ENCODE measurements around the gene C18orf54.

The C18orf54 gene

GRCh38 chr18:54393648-54394294 is 36.1 kb downstream of the C18orf54 start:
- Histone ChIP-seq H3K27ac (ENCODE audit: insufficient read depth in 1 of 2, low read depth in 1 of 2, low read length in 2 of 2, poor library complexity in 1 of 2, severe bottlenecking in 2 of 2) (no peak overlapping the region), H3K9me3 (ENCODE audit: control extremely low read depth in 1 of 5, control insufficient read depth in 4 of 5, insufficient read depth in 2 of 5, low read depth in 1 of 5, low read length in 4 of 5) (no peaks in the 10 kb centered on the region), H3K27me3 (replicated peaks in 2 of 5; ENCODE audit: control insufficient read depth in 4 of 5, insufficient read depth in 5 of 5, low read length in 4 of 5) (no peaks in the 10 kb centered on the region), H3K36me3 (ENCODE audit: control insufficient read depth in 4 of 4, insufficient read depth in 4 of 4, low read length in 3 of 4) (no peaks in the 10 kb centered on the region), H3K4me3 (ENCODE audit: control insufficient read depth in 1 of 7, extremely low read depth in 1 of 7, insufficient read depth in 4 of 7, low read depth in 2 of 7, low read length in 6 of 7) (no peak overlapping the region), H3K4me1 (ENCODE audit: control extremely low read depth in 1 of 4, control insufficient read depth in 4 of 4, insufficient read depth in 4 of 4, low read length in 3 of 4) (peaks cover 0 to 6% (median 5%) of the 10 kb centered on the region in 4 experiments)
- ChIA-PET POLR2A (no interaction called here), CTCF (interaction anchor here (0.6 kb wide), 1 partner anchor 589 kb away, joined by 3 read pairs; no protein-coding TSS in a partner anchor)
- WGBS (ENCODE audit: insufficient coverage), result no CpG with 5 or more reads among the region's 1 CpG
- DNase-seq, result no peak

GRCh38 chr18:54396760-54397159 is 39.1 kb downstream of the C18orf54 start:
- Histone ChIP-seq H3K9me3 (ENCODE audit: control extremely low read depth in 1 of 5, control insufficient read depth in 4 of 5, insufficient read depth in 2 of 5, low read depth in 1 of 5, low read length in 4 of 5) (no peaks in the 10 kb centered on the region), H3K4me1 (ENCODE audit: control extremely low read depth in 1 of 4, control insufficient read depth in 4 of 4, insufficient read depth in 4 of 4, low read length in 3 of 4) (no peaks in the 10 kb centered on the region), H3K36me3 (ENCODE audit: control insufficient read depth in 4 of 4, insufficient read depth in 4 of 4, low read length in 3 of 4) (no peaks in the 10 kb centered on the region), H3K27ac (ENCODE audit: insufficient read depth in 1 of 2, low read depth in 1 of 2, low read length in 2 of 2, poor library complexity in 1 of 2, severe bottlenecking in 2 of 2) (no peak overlapping the region), H3K27me3 (replicated peaks in 2 of 5; ENCODE audit: control insufficient read depth in 4 of 5, insufficient read depth in 5 of 5, low read length in 4 of 5) (no peaks in the 10 kb centered on the region), H3K4me3 (ENCODE audit: control insufficient read depth in 1 of 7, extremely low read depth in 1 of 7, insufficient read depth in 4 of 7, low read depth in 2 of 7, low read length in 6 of 7) (no peak overlapping the region)
- ChIA-PET POLR2A (no interaction called here), CTCF (no interaction called here)
- no CpG with 5 or more reads among the region's 1 CpG for WGBS (ENCODE audit: insufficient coverage)
- DNase-seq, result no peak

GRCh38 chr18:54405290-54405689 is 47.6 kb downstream of the C18orf54 start:
- no peaks in the 10 kb centered on the region for H3K36me3 ChIP-seq (ENCODE audit: control insufficient read depth in 4 of 4, insufficient read depth in 4 of 4, low read length in 3 of 4)
- ChIA-PET POLR2A (no interaction called here), CTCF (no interaction called here)

GRCh38 chr18:54411781-54412180 is 54.1 kb downstream of the C18orf54 start:
- no peaks in the 10 kb centered on the region for H3K4me1 ChIP-seq (ENCODE audit: control extremely low read depth in 1 of 4, control insufficient read depth in 4 of 4, insufficient read depth in 4 of 4, low read length in 3 of 4)
- no peak for DNase-seq
- no peaks in the 10 kb centered on the region for H3K36me3 ChIP-seq (ENCODE audit: control insufficient read depth in 4 of 4, insufficient read depth in 4 of 4, low read length in 3 of 4)
- H3K27me3 ChIP-seq (replicated peaks in 2 of 5; ENCODE audit: control insufficient read depth in 4 of 5, insufficient read depth in 5 of 5, low read length in 4 of 5), result peaks cover 0 to 3% (median 0%) of the 10 kb centered on the region in 5 experiments
- no peak overlapping the region for H3K27ac ChIP-seq (ENCODE audit: insufficient read depth in 1 of 2, low read depth in 1 of 2, low read length in 2 of 2, poor library complexity in 1 of 2, severe bottlenecking in 2 of 2)
- POLR2A ChIA-PET, result no interaction called here
- no CpG with 5 or more reads among the region's 1 CpG for WGBS (ENCODE audit: insufficient coverage)
- CTCF ChIA-PET, result no interaction called here
- no peak overlapping the region for H3K4me3 ChIP-seq (ENCODE audit: control insufficient read depth in 1 of 7, extremely low read depth in 1 of 7, insufficient read depth in 4 of 7, low read depth in 2 of 7, low read length in 6 of 7)
- H3K9me3 ChIP-seq (ENCODE audit: control extremely low read depth in 1 of 5, control insufficient read depth in 4 of 5, insufficient read depth in 2 of 5, low read depth in 1 of 5, low read length in 4 of 5), result no peaks in the 10 kb centered on the region

More at GRCh38 chr18:54405290-54405689, 47.6 kb downstream of the C18orf54 start:
- H3K27me3 ChIP-seq (replicated peaks in 2 of 5; ENCODE audit: control insufficient read depth in 4 of 5, insufficient read depth in 5 of 5, low read length in 4 of 5), result no peaks in the 10 kb centered on the region
- no peaks in the 10 kb centered on the region for H3K9me3 ChIP-seq (ENCODE audit: control extremely low read depth in 1 of 5, control insufficient read depth in 4 of 5, insufficient read depth in 2 of 5, low read depth in 1 of 5, low read length in 4 of 5)
- H3K27ac ChIP-seq (ENCODE audit: insufficient read depth in 1 of 2, low read depth in 1 of 2, low read length in 2 of 2, poor library complexity in 1 of 2, severe bottlenecking in 2 of 2), result no peak overlapping the region
- DNase-seq, result no peak
- no peak overlapping the region for H3K4me3 ChIP-seq (ENCODE audit: control insufficient read depth in 1 of 7, extremely low read depth in 1 of 7, insufficient read depth in 4 of 7, low read depth in 2 of 7, low read length in 6 of 7)
- no peaks in the 10 kb centered on the region for H3K4me1 ChIP-seq (ENCODE audit: control extremely low read depth in 1 of 4, control insufficient read depth in 4 of 4, insufficient read depth in 4 of 4, low read length in 3 of 4)

- H3K9me3 ChIP-seq (ENCODE audit: control extremely low read depth in 1 of 5, control insufficient read depth in 4 of 5, insufficient read depth in 2 of 5, low read depth in 1 of 5, low read length in 4 of 5), result no peaks in the 10 kb centered on the region
- CTCF ChIA-PET, result interaction anchor here (0.6 kb wide), 1 partner anchor 25 kb away, joined by 3 read pairs; no protein-coding TSS in a partner anchor
- 80% methylated on average over 1 of the region's 2 CpGs for WGBS (ENCODE audit: insufficient coverage)
- H3K27me3 ChIP-seq (replicated peaks in 2 of 5; ENCODE audit: control insufficient read depth in 4 of 5, insufficient read depth in 5 of 5, low read length in 4 of 5), result peaks cover 0 to 3% (median 0%) of the 10 kb centered on the region in 5 experiments
- H3K36me3 ChIP-seq (ENCODE audit: control insufficient read depth in 4 of 4, insufficient read depth in 4 of 4, low read length in 3 of 4), result no peaks in the 10 kb centered on the region
- no peak overlapping the region for H3K27ac ChIP-seq (ENCODE audit: insufficient read depth in 1 of 2, low read depth in 1 of 2, low read length in 2 of 2, poor library complexity in 1 of 2, severe bottlenecking in 2 of 2)
- no peak overlapping the region for H3K4me3 ChIP-seq (ENCODE audit: control insufficient read depth in 1 of 7, extremely low read depth in 1 of 7, insufficient read depth in 4 of 7, low read depth in 2 of 7, low read length in 6 of 7)
- POLR2A ChIA-PET, result interaction anchor here (0.6 kb wide), 1 partner anchor 20 kb away, joined by 3 read pairs; no protein-coding TSS in a partner anchor
- no peaks in the 10 kb centered on the region for H3K4me1 ChIP-seq (ENCODE audit: control extremely low read depth in 1 of 4, control insufficient read depth in 4 of 4, insufficient read depth in 4 of 4, low read length in 3 of 4)
- DNase-seq, result no peak
These were observed 57.4 kb downstream of the C18orf54 start for GRCh38 chr18:54415086-54415485.

- H3K27ac ChIP-seq (ENCODE audit: insufficient read depth in 1 of 2, low read depth in 1 of 2, low read length in 2 of 2, poor library complexity in 1 of 2, severe bottlenecking in 2 of 2), result no peak overlapping the region
- no peak for DNase-seq
- CTCF ChIA-PET, result interaction anchor here (0.8 kb wide), 1 partner anchor 27 kb away, joined by 3 read pairs; no protein-coding TSS in a partner anchor
These were observed 58.7 kb downstream of the C18orf54 start for GRCh38 chr18:54416436-54416835.

GRCh38 chr18:54423831-54424230 is 66.1 kb downstream of the C18orf54 start:
- Histone ChIP-seq H3K9me3 (ENCODE audit: control extremely low read depth in 1 of 5, control insufficient read depth in 4 of 5, insufficient read depth in 2 of 5, low read depth in 1 of 5, low read length in 4 of 5) (no peaks in the 10 kb centered on the region), H3K27ac (ENCODE audit: insufficient read depth in 1 of 2, low read depth in 1 of 2, low read length in 2 of 2, poor library complexity in 1 of 2, severe bottlenecking in 2 of 2) (no peak overlapping the region), H3K27me3 (replicated peaks in 2 of 5; ENCODE audit: control insufficient read depth in 4 of 5, insufficient read depth in 5 of 5, low read length in 4 of 5) (peaks cover 0 to 7% (median 3%) of the 10 kb centered on the region in 5 experiments), H3K4me3 (ENCODE audit: control insufficient read depth in 1 of 7, extremely low read depth in 1 of 7, insufficient read depth in 4 of 7, low read depth in 2 of 7, low read length in 6 of 7) (no peak overlapping the region), H3K36me3 (ENCODE audit: control insufficient read depth in 4 of 4, insufficient read depth in 4 of 4, low read length in 3 of 4) (no peaks in the 10 kb centered on the region), H3K4me1 (ENCODE audit: control extremely low read depth in 1 of 4, control insufficient read depth in 4 of 4, insufficient read depth in 4 of 4, low read length in 3 of 4) (no peaks in the 10 kb centered on the region)
- ChIA-PET POLR2A (no interaction called here), CTCF (no interaction called here)
- no peak for DNase-seq
- WGBS (ENCODE audit: insufficient coverage), result no CpG with 5 or more reads among the region's 2 CpGs

More at GRCh38 chr18:54416436-54416835, 58.7 kb downstream of the C18orf54 start:
- Histone ChIP-seq H3K9me3 (ENCODE audit: control extremely low read depth in 1 of 5, control insufficient read depth in 4 of 5, insufficient read depth in 2 of 5, low read depth in 1 of 5, low read length in 4 of 5) (no peaks in the 10 kb centered on the region), H3K4me3 (ENCODE audit: control insufficient read depth in 1 of 7, extremely low read depth in 1 of 7, insufficient read depth in 4 of 7, low read depth in 2 of 7, low read length in 6 of 7) (no peak overlapping the region), H3K36me3 (ENCODE audit: control insufficient read depth in 4 of 4, insufficient read depth in 4 of 4, low read length in 3 of 4) (no peaks in the 10 kb centered on the region), H3K4me1 (ENCODE audit: control extremely low read depth in 1 of 4, control insufficient read depth in 4 of 4, insufficient read depth in 4 of 4, low read length in 3 of 4) (no peaks in the 10 kb centered on the region), H3K27me3 (replicated peaks in 2 of 5; ENCODE audit: control insufficient read depth in 4 of 5, insufficient read depth in 5 of 5, low read length in 4 of 5) (peaks cover 0 to 6% (median 0%) of the 10 kb centered on the region in 5 experiments)
- POLR2A ChIA-PET, result no interaction called here
- no CpG with 5 or more reads among the region's 3 CpGs for WGBS (ENCODE audit: insufficient coverage)

Measured in common myeloid progenitor, CD34-positive (primary cell).